Activated CD8-positive, alpha-beta T cell treated with anti-CD3 and anti-CD28 coated beads for 36 hours (primary cell): ENCODE data around the gene CD300LF. TPM values are rescaled to one million over a fixed set of nuclear protein-coding genes. Genes with fewer than 3 reads are reported as not detected.

ENCODE experiments used
- ATAC-seq: fragments of 200-7000 bp; cut with Tn5 transposase; one replicate; pipeline ENCODE4 v1.10.0; 2021; ENCODE audit warnings: mild to moderate bottlenecking, moderate library complexity
- CTCF ChIA-PET: fragments of 350-600 bp; sonication (Branson Sonifier 250); formaldehyde crosslinking; loops from one replicate; lab custom pipeline; 2021; ENCODE audit warnings: antibody characterized with exemption; lab: Charles Lee
- POLR2A ChIA-PET: fragments of 350-600 bp; sonication (Branson Sonifier 250); formaldehyde crosslinking; loops from one replicate; lab custom pipeline; 2021; ENCODE audit warnings: antibody characterized with exemption; lab: Charles Lee
- DNase-seq: peaks from one replicate; pipeline ENCODE4 v3.0.0-alpha.2; 2020
- H3K27ac Mint-ChIP-seq: one replicate; pipeline ENCODE4 v1.8.0; 2021; ENCODE audit warnings: mild to moderate bottlenecking, mixed read lengths
- H3K27me3 Mint-ChIP-seq: one replicate; pipeline ENCODE4 v1.8.0; 2021; ENCODE audit warnings: mixed read lengths
- H3K36me3 Mint-ChIP-seq: one replicate; pipeline ENCODE4 v1.8.0; 2021; ENCODE audit warnings: low read depth, mixed read lengths
- H3K4me1 Mint-ChIP-seq: one replicate; pipeline ENCODE4 v1.8.0; 2021; ENCODE audit warnings: low read depth, mixed read lengths
- H3K4me3 Mint-ChIP-seq: one replicate; pipeline ENCODE4 v1.8.0; 2021; ENCODE audit warnings: mild to moderate bottlenecking, moderate library complexity, mixed read lengths
- H3K9me3 Mint-ChIP-seq: one replicate; pipeline ENCODE4 v1.8.0; 2021; ENCODE audit warnings: mixed read lengths
- CTCF ChIP-seq: fragments of 200-600 bp; IDR thresholded peaks from one replicate; pipeline ENCODE4 v1.8.0; 2022; ENCODE audit warnings: antibody characterized with exemption, mild to moderate bottlenecking
- intact Hi-C: fragments of 100-400 bp; cut with micrococcal nuclease; formaldehyde crosslinking; loops from one replicate; pipeline ENCODE4 v1.10.0; 2022
- total RNA-seq, 2 experiments: library from RNA; stranded (reverse); gene quantifications; one replicate each; pipeline ENCODE4 v1.2.3, GENCODE V29; 2021

CD300LF gene
- total RNA-seq, 2 experiments from 2014 or later: not detected

GRCh38 chr17:74702116-74702871, 10.4 kb downstream of the CD300LF start:
- DNase-seq: no peak
- H3K27me3 Mint-ChIP-seq: no peaks in the 10 kb centered on the region

GRCh38 chr17:74699236-74699635, 13.5 kb downstream of the CD300LF start:
- Mint-ChIP-seq H3K27ac (no peak overlapping the region), H3K9me3 (no peaks in the 10 kb centered on the region), H3K4me3 (no peak overlapping the region), H3K4me1 (no peaks in the 10 kb centered on the region), H3K36me3 (no peaks in the 10 kb centered on the region), H3K27me3 (no peaks in the 10 kb centered on the region)
- ChIA-PET POLR2A (no interaction called here), CTCF (no interaction called here)
- no peak for DNase-seq
- intact Hi-C loops: no loop called here
- no peak for TF ChIP-seq CTCF
- ATAC-seq: no peak

More at GRCh38 chr17:74702116-74702871, 10.4 kb downstream of the CD300LF start:
- ATAC-seq: no peak
- TF ChIP-seq CTCF: no peak
- H3K27ac Mint-ChIP-seq: no peak overlapping the region
- ChIA-PET POLR2A (interaction anchor here (1.8 kb wide), 1 partner anchor 11 kb away, joined by 4 read pairs; no protein-coding TSS in a partner anchor), CTCF (interaction anchor here (0.7 to 1.1 kb wide), 2 partner anchors 36 to 45 kb away, joined by 3 to 5 read pairs; no protein-coding TSS in a partner anchor)
- no peaks in the 10 kb centered on the region for H3K9me3 Mint-ChIP-seq
- no peaks in the 10 kb centered on the region for H3K36me3 Mint-ChIP-seq
- H3K4me3 Mint-ChIP-seq: no peak overlapping the region
- H3K4me1 Mint-ChIP-seq: no peaks in the 10 kb centered on the region
- intact Hi-C loops: no loop called here

- no peak for TF ChIP-seq CTCF
- no peaks in the 10 kb centered on the region for H3K4me1 Mint-ChIP-seq
- H3K27ac Mint-ChIP-seq: no peak overlapping the region
- intact Hi-C loops: no loop called here
- no peak overlapping the region for H3K4me3 Mint-ChIP-seq
- ATAC-seq (no peak), DNase-seq (no peak)
- H3K27me3 Mint-ChIP-seq: no peaks in the 10 kb centered on the region
- no peaks in the 10 kb centered on the region for H3K9me3 Mint-ChIP-seq
- CTCF ChIA-PET: no interaction called here
- POLR2A ChIA-PET: no interaction called here
- H3K36me3 Mint-ChIP-seq: no peaks in the 10 kb centered on the region
Observed at GRCh38 chr17:74698069-74698468, 14.7 kb downstream of the CD300LF start.

- Mint-ChIP-seq H3K27me3 (no peaks in the 10 kb centered on the region), H3K27ac (no peak overlapping the region), H3K4me1 (no peaks in the 10 kb centered on the region), H3K4me3 (no peak overlapping the region), H3K36me3 (no peaks in the 10 kb centered on the region), H3K9me3 (no peaks in the 10 kb centered on the region)
- ChIA-PET CTCF (no interaction called here), POLR2A (no interaction called here)
- DNase-seq (no peak), ATAC-seq (no peak)
- TF ChIP-seq CTCF: no peak
- intact Hi-C loops: no loop called here
Observed at GRCh38 chr17:74697515-74697914, 15.2 kb downstream of the CD300LF start.

GRCh38 chr17:74695629-74696028, 17.1 kb downstream of the CD300LF start:
- no peak for TF ChIP-seq CTCF
- intact Hi-C loops: no loop called here
- DNase-seq (no peak), ATAC-seq (no peak)
- H3K4me1 Mint-ChIP-seq: no peaks in the 10 kb centered on the region
- ChIA-PET POLR2A (no interaction called here), CTCF (no interaction called here)
- H3K9me3 Mint-ChIP-seq: no peaks in the 10 kb centered on the region
- no peak overlapping the region for H3K4me3 Mint-ChIP-seq
- no peaks in the 10 kb centered on the region for H3K36me3 Mint-ChIP-seq
- no peak overlapping the region for H3K27ac Mint-ChIP-seq
- H3K27me3 Mint-ChIP-seq: peaks cover under 1% of the 10 kb centered on the region
